Lung (tissue), 12 donors: Measurements from ENCODE around the gene EIF5. TPM values are rescaled to one million over a fixed set of nuclear protein-coding genes. Genes with fewer than 3 reads are reported as not detected.

ENCODE experiments used
- ATAC-seq: fragments of 200-7000 bp; cut with Tn5 transposase; one replicate; pipeline ENCODE4 v1.9.1; 2020; ENCODE audit warnings: moderate number of reproducible peaks; ENCODE audit not compliant: insufficient read depth, low FRiP score
- DNase-seq, 3 donors: peaks; one replicate each; pipeline ENCODE4 v3.0.0-alpha.2; 2013 to 2017
- H3K27ac ChIP-seq, 2 donors: one replicate each; pipeline ENCODE4 v1.5.1; 2013; ENCODE audit warnings: mild to moderate bottlenecking in 2 of 2, moderate library complexity in 2 of 2, control low read depth in 1 of 2, inconsistent platforms in 1 of 2, low read depth in 1 of 2, low read length in 1 of 2
- H3K27me3 ChIP-seq, 3 donors: one replicate each; pipeline ENCODE4 v1.5.1; 2013; ENCODE audit warnings: low read length in 2 of 3; ENCODE audit not compliant: control insufficient read depth in 3 of 3, insufficient read depth in 3 of 3
- H3K36me3 ChIP-seq, 4 donors: one replicate each; pipeline ENCODE4 v1.5.1; 2013; ENCODE audit warnings: low read length in 4 of 4, mild to moderate bottlenecking in 1 of 4, moderate library complexity in 1 of 4; ENCODE audit not compliant: control insufficient read depth in 4 of 4, insufficient read depth in 4 of 4
- H3K4me1 ChIP-seq, 5 donors: one replicate each; pipeline ENCODE4 v1.5.1; 2013; ENCODE audit warnings: low read length in 5 of 5, mild to moderate bottlenecking in 2 of 5, moderate library complexity in 1 of 5; ENCODE audit not compliant: control insufficient read depth in 5 of 5, insufficient read depth in 5 of 5
- H3K4me3 ChIP-seq: one replicate; pipeline ENCODE4 v1.5.1; 2013; ENCODE audit warnings: mild to moderate bottlenecking, control low read depth, moderate library complexity
- H3K9ac ChIP-seq, 2 donors: one replicate each; pipeline ENCODE4 v1.5.1; 2013; ENCODE audit warnings: low read length in 2 of 2, control low read depth in 1 of 2; ENCODE audit not compliant: insufficient read depth in 1 of 2
- H3K9me3 ChIP-seq, 4 donors: one replicate each; pipeline ENCODE4 v1.5.1; 2013; ENCODE audit warnings: low read length in 3 of 4, mild to moderate bottlenecking in 1 of 4, moderate library complexity in 1 of 4; ENCODE audit not compliant: control insufficient read depth in 4 of 4, insufficient read depth in 3 of 4
- WGBS, 2 donors: extraction: QIAGEN DNeasy Blood & Tissue Kit; methylation state at CpG; one replicate each; pipeline ENCODE4 v1.1.7; 2013; 5-methylcytosine and 5-hydroxymethylcytosine counted together
- polyA plus RNA-seq, 2 donors: library from polyadenylated mRNA; stranded (reverse); fragments of 200-250 nt; gene quantifications; one replicate each; pipeline ENCODE4 v1.2.1, GENCODE V29; 2013
- total RNA-seq, 2 donors: library from RNA; depleted of rRNA in 1 of 2; stranded (reverse); fragments of >200 nt in 1 of 2; gene quantifications; one replicate each; pipeline ENCODE4 v1.2.1, GENCODE V29; 2014 to 2021
- TF ChIP-seq, protein P1 (sequence below): IDR thresholded peaks from 2 replicates; pipeline ENCODE4 v1.5.1; 2012; ENCODE audit warnings: mild to moderate bottlenecking; ENCODE audit errors: control extremely low read depth, extremely low read depth
- donor health status: control.
- donor health status: control.
- donor health status: Bipolar disorder and iron deficiency.
- donor health status: healthy.
- donor health status: DM: yes; HTN: yes; CAD: no.

Gene EIF5
- total and polyA plus RNA-seq, 4 donors: 50.4 to 255 (median 161) TPM

DNA sequence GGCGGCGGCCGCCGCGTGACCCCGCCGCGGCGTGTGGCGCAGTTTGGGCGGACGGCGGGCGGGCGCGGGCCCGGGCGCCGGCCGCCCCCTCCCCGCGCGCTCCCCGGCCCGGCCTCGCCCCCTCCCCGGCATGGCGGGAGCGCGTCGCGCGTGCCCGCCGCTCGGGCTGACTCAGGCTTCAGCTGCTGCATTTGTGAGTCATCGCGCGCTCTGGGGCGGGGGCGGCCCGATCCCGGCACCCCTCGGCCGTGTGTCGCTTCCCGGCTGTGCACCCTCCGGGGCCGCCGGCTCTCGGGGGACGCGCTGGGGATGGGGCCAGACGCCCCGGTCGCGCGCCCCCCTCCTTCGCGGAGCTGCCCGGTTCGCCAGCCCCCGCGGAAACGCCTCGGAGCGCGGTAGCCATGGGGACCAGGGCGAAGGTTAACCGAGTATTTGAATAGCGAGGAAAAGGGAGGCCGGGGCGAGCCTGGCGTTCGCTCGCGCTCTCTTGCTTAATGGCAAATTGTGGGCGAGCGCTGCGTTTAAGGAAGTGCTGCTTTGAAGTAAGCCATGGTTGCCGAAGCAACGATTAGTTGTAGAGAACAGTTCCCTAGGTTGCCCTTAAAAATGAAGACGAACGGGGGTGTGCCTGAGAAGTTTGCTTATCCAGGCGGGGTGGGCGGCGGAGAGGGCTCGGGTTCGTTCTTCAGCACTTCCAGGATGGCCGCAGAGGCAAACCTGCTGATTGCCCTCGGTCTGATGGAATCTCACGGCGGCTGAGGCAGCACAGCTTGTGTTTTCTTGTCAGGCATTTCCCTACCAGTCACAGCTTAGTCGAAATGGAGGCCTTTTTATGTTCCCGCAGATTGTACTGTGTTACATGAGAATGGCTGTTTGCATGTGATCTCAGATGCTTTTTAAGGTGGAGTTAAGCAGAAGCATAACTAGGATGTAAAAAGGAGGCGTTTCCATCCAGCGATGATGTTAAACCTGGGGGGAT, 896 bp downstream of the EIF5 start:
- peak; percentile 71 to 77 (median 75) for DNase-seq
- Histone ChIP-seq H3K9me3 (no peaks in the 10 kb centered on the region), H3K4me3 (peak overlapping the region; percentile 96), H3K27me3 (no peaks in the 10 kb centered on the region), H3K36me3 (peaks cover 33 to 53% (median 43%) of the 10 kb centered on the region in 4 donors), H3K4me1 (peaks cover 4 to 22% (median 6%) of the 10 kb centered on the region in 5 donors), H3K27ac (peak overlapping the region; percentile 100), H3K9ac (peak overlapping the region; percentile 57 to 95)
- ATAC-seq: peak; percentile 29
- 1% methylated on average over 80 to 97 of the region's 97 CpGs for WGBS, 2 donors
- TF ChIP-seq, protein P1, sequence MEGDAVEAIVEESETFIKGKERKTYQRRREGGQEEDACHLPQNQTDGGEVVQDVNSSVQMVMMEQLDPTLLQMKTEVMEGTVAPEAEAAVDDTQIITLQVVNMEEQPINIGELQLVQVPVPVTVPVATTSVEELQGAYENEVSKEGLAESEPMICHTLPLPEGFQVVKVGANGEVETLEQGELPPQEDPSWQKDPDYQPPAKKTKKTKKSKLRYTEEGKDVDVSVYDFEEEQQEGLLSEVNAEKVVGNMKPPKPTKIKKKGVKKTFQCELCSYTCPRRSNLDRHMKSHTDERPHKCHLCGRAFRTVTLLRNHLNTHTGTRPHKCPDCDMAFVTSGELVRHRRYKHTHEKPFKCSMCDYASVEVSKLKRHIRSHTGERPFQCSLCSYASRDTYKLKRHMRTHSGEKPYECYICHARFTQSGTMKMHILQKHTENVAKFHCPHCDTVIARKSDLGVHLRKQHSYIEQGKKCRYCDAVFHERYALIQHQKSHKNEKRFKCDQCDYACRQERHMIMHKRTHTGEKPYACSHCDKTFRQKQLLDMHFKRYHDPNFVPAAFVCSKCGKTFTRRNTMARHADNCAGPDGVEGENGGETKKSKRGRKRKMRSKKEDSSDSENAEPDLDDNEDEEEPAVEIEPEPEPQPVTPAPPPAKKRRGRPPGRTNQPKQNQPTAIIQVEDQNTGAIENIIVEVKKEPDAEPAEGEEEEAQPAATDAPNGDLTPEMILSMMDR: no peak

- Histone ChIP-seq H3K9me3 (no peaks in the 10 kb centered on the region), H3K4me1 (peaks cover 4 to 22% (median 6%) of the 10 kb centered on the region in 5 donors), H3K27ac (no peak overlapping the region), H3K27me3 (no peaks in the 10 kb centered on the region), H3K4me3 (no peak overlapping the region), H3K36me3 (peaks cover 41 to 65% (median 55%) of the 10 kb centered on the region in 4 donors), H3K9ac (no peak overlapping the region)
- TF ChIP-seq, protein P1: no peak
- 93 to 95% methylated on average over 14 of the region's 14 CpGs for WGBS, 2 donors
- ATAC-seq: no peak
- DNase-seq: no peak
These were observed 2.2 kb downstream of the EIF5 start for GRCh38 chr14:103336191-103336590.

- Histone ChIP-seq H3K9me3 (no peaks in the 10 kb centered on the region), H3K4me1 (peaks cover 2 to 11% (median 6%) of the 10 kb centered on the region in 5 donors), H3K36me3 (peaks cover 45 to 70% (median 64%) of the 10 kb centered on the region in 4 donors), H3K27ac (no peak overlapping the region), H3K4me3 (no peak overlapping the region), H3K27me3 (no peaks in the 10 kb centered on the region), H3K9ac (no peak overlapping the region)
- no peak for DNase-seq
- WGBS, 2 donors: 90 to 93% methylated on average over 3 of the region's 3 CpGs
- TF ChIP-seq, protein P1: no peak
- ATAC-seq: no peak
These were observed 3.8 kb downstream of the EIF5 start for GRCh38 chr14:103337794-103338193.
